ENCODE measurements around the gene CEP41. TPM values are rescaled to one million over a fixed set of nuclear protein-coding genes. Genes with fewer than 3 reads are reported as not detected.

CEP41 gene
- total RNA-seq, 1 experiment from 2014 or later = 7.1 TPM

- TF ChIP-seq, protein P1, sequence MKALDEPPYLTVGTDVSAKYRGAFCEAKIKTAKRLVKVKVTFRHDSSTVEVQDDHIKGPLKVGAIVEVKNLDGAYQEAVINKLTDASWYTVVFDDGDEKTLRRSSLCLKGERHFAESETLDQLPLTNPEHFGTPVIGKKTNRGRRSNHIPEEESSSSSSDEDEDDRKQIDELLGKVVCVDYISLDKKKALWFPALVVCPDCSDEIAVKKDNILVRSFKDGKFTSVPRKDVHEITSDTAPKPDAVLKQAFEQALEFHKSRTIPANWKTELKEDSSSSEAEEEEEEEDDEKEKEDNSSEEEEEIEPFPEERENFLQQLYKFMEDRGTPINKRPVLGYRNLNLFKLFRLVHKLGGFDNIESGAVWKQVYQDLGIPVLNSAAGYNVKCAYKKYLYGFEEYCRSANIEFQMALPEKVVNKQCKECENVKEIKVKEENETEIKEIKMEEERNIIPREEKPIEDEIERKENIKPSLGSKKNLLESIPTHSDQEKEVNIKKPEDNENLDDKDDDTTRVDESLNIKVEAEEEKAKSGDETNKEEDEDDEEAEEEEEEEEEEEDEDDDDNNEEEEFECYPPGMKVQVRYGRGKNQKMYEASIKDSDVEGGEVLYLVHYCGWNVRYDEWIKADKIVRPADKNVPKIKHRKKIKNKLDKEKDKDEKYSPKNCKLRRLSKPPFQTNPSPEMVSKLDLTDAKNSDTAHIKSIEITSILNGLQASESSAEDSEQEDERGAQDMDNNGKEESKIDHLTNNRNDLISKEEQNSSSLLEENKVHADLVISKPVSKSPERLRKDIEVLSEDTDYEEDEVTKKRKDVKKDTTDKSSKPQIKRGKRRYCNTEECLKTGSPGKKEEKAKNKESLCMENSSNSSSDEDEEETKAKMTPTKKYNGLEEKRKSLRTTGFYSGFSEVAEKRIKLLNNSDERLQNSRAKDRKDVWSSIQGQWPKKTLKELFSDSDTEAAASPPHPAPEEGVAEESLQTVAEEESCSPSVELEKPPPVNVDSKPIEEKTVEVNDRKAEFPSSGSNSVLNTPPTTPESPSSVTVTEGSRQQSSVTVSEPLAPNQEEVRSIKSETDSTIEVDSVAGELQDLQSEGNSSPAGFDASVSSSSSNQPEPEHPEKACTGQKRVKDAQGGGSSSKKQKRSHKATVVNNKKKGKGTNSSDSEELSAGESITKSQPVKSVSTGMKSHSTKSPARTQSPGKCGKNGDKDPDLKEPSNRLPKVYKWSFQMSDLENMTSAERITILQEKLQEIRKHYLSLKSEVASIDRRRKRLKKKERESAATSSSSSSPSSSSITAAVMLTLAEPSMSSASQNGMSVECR (CRISPR knock-in tag; IDR thresholded peaks at IDR 0.05; ENCODE audit: borderline replicate concordance) = no peak
- TF ChIP-seq USF1 (CRISPR knock-in tag; IDR thresholded peaks at IDR 0.05) (no peak), CBFB (CRISPR knock-in tag; IDR thresholded peaks at IDR 0.05; ENCODE audit: low read depth) (no peak), ATF1 (CRISPR knock-in tag; IDR thresholded peaks at IDR 0.05) (no peak), ZNF232 (CRISPR knock-in tag; IDR thresholded peaks at IDR 0.05) (no peak), JUN (CRISPR knock-in tag; IDR thresholded peaks at IDR 0.05) (no peak), ZNF396 (CRISPR knock-in tag; IDR thresholded peaks at IDR 0.05; ENCODE audit: borderline replicate concordance) (no peak)
- TF ChIP-seq, protein P2, sequence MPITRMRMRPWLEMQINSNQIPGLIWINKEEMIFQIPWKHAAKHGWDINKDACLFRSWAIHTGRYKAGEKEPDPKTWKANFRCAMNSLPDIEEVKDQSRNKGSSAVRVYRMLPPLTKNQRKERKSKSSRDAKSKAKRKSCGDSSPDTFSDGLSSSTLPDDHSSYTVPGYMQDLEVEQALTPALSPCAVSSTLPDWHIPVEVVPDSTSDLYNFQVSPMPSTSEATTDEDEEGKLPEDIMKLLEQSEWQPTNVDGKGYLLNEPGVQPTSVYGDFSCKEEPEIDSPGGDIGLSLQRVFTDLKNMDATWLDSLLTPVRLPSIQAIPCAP (CRISPR knock-in tag; IDR thresholded peaks at IDR 0.05) = no peak
These were observed 75.0 kb downstream of the CEP41 start (continued) for GRCh38 chr7:130365511-130366441.

GRCh38 chr7:130365088-130365487 is 75.7 kb downstream of the CEP41 start:
- DNase-seq (ENCODE audit: low spot score) = no peak
- CTCF ChIA-PET = no interaction called here
- peaks cover 13% of the 10 kb centered on the region for H3K9me3 Mint-ChIP-seq
- H3K4me3 Mint-ChIP-seq = no peak overlapping the region
- no peak overlapping the region for H3K27ac Mint-ChIP-seq
- peaks cover 6% of the 10 kb centered on the region; the same call in 1 of the 2 replicates for H3K36me3 Mint-ChIP-seq
- TF ChIP-seq NFE2L1 (CRISPR knock-in tag; IDR thresholded peaks at IDR 0.05) (no peak), GTF2I (CRISPR knock-in tag; conservative IDR thresholded peaks at IDR 0.05) (no peak), USF1 (CRISPR knock-in tag; IDR thresholded peaks at IDR 0.05) (no peak), ZMAT4 (CRISPR knock-in tag; IDR thresholded peaks at IDR 0.05) (no peak), AFF4 (CRISPR knock-in tag; IDR thresholded peaks at IDR 0.05; ENCODE audit: borderline replicate concordance) (no peak)
- TF ChIP-seq, protein P2 (CRISPR knock-in tag; IDR thresholded peaks at IDR 0.05) = no peak
- H3K27me3 Mint-ChIP-seq (ENCODE audit: low read depth) = no peaks in the 10 kb centered on the region; the same call in 1 of the 2 replicates
- H3K4me1 Mint-ChIP-seq = peaks cover 21% of the 10 kb centered on the region
- POLR2A ChIA-PET = no interaction called here
- ATAC-seq = no peak
